A549 (cell line): ENCODE data around the gene FLNB. TPM values are rescaled to one million over a fixed set of nuclear protein-coding genes. Genes with fewer than 3 reads are reported as not detected.

Experiments used
- ATAC-seq, 2 experiments: fragments of 200-7000 bp in 1 of 2; fragments of >200 bp in 1 of 2; cut with Nextera tagmentation in 1 of 2; cut with Tn5 transposase in 1 of 2; 3 replicates each; pipeline versions ENCODE4 v1.8.0 to v1.9.1; 2018 to 2020; ENCODE audit warnings: mild to moderate bottlenecking in 1 of 2, moderate library complexity in 1 of 2
- CTCF ChIA-PET: fragments of 300-600 bp; sonication (Branson Sonifier 250); formaldehyde crosslinking; extraction: SDS; loops from one replicate; lab custom pipeline; 2021; ENCODE audit warnings: antibody characterized with exemption, inconsistent platforms; lab: Yijun Ruan, JAX
- POLR2A ChIA-PET: fragments of 350-600 bp; formaldehyde crosslinking; extraction: SDS; loops from one replicate; lab custom pipeline; 2021; ENCODE audit warnings: antibody characterized with exemption, inconsistent platforms; lab: Yijun Ruan, JAX
- DNase-seq, 2 experiments: peaks; one replicate each; pipeline versions ENCODE4 v3.0.0 to v3.0.0-alpha.2; 2011 to 2016; ENCODE audit warnings: low read depth in 1 of 2, low spot score in 1 of 2
- FAIRE-seq: peaks from 2 replicates; lab custom pipeline; 2011; peaks lifted over from hg19 to GRCh38; lab: Jason Lieb, UNC
- H3K27ac ChIP-seq, 2 experiments: fragments of >200 bp; sonication (Bioruptor Twin); formaldehyde crosslinking; 3 replicates each; pipeline ENCODE4 v1.5.1; 2016 to 2017
- H3K4me1 ChIP-seq: fragments of >200 bp; sonication (Bioruptor Twin); formaldehyde crosslinking; 3 replicates; pipeline ENCODE4 v1.6.1; 2016
- H3K4me2 ChIP-seq: fragments of >200 bp; sonication (Bioruptor Twin); formaldehyde crosslinking; 3 replicates; pipeline ENCODE4 v1.6.1; 2016
- H3K4me3 ChIP-seq: fragments of >200 bp; sonication (Bioruptor Twin); formaldehyde crosslinking; 3 replicates; pipeline ENCODE4 v1.5.1; 2016
- H3K9me3 ChIP-seq: fragments of >200 bp; sonication (Bioruptor Twin); formaldehyde crosslinking; 3 replicates; pipeline ENCODE4 v1.6.1; 2016
- BHLHE40 ChIP-seq: IDR thresholded peaks from 2 replicates; pipeline ENCODE4 v1.6.1; 2012; ENCODE audit warnings: low read depth, low read length, inconsistent platforms
- CBX8 ChIP-seq: fragments of 200-600 bp; sonication (generic); IDR thresholded peaks from 2 replicates; pipeline ENCODE4 v1.6.1; 2016
- CHD2 ChIP-seq: fragments of 150-350 bp; IDR thresholded peaks from 2 replicates; pipeline ENCODE4 v1.6.1; 2014; ENCODE audit warnings: low read length; ENCODE audit not compliant: partially characterized antibody
- ESRRA ChIP-seq: fragments of 150-350 bp; IDR thresholded peaks from 2 replicates; pipeline ENCODE4 v1.6.1; 2014; ENCODE audit warnings: mild to moderate bottlenecking, low read length, borderline replicate concordance
- HDAC2 ChIP-seq: fragments of 200-600 bp; sonication (generic); IDR thresholded peaks from 2 replicates; pipeline ENCODE4 v1.6.1; 2016
- HOXB13 ChIP-seq: fragments of 250-450 bp; sonication (Bioruptor Pico); IDR thresholded peaks from 2 replicates; pipeline ENCODE4 v1.5.0; 2020; ENCODE audit warnings: low read depth, mild to moderate bottlenecking, moderate library complexity
- HOXB5 ChIP-seq: fragments of 250-450 bp; sonication (Bioruptor Pico); IDR thresholded peaks from 2 replicates; pipeline ENCODE4 v1.5.0; 2020; ENCODE audit warnings: mild to moderate bottlenecking, moderate library complexity
- JUN ChIP-seq, 2 experiments: fragments of >200 bp; sonication (Bioruptor Twin); formaldehyde crosslinking; IDR thresholded peaks; 2 replicates in 1 of 2; 3 replicates in 1 of 2; pipeline ENCODE4 v1.6.1; 2016 to 2017
- KDM1A ChIP-seq: fragments of 200-600 bp; sonication (generic); IDR thresholded peaks from 2 replicates; pipeline ENCODE4 v1.6.1; 2016; ENCODE audit warnings: low read depth, mild to moderate bottlenecking
- MAFK ChIP-seq: fragments of 450-650 bp; IDR thresholded peaks from 2 replicates; pipeline ENCODE4 v1.6.1; 2014; ENCODE audit not compliant: partially characterized antibody
- NPAS2 ChIP-seq: fragments of 250-450 bp; sonication (Bioruptor Pico); IDR thresholded peaks from 2 replicates; pipeline ENCODE4 v1.8.0; 2022; ENCODE audit warnings: mild to moderate bottlenecking, moderate library complexity, borderline replicate concordance
- NR3C1 ChIP-seq: fragments of >200 bp; sonication (Bioruptor Twin); formaldehyde crosslinking; IDR thresholded peaks from 3 replicates; pipeline ENCODE4 v1.6.1; 2017
- PHF8 ChIP-seq: fragments of 200-600 bp; sonication (generic); IDR thresholded peaks from 2 replicates; pipeline ENCODE4 v1.6.1; 2016; ENCODE audit warnings: low read depth, mild to moderate bottlenecking, antibody characterized with exemption, moderate library complexity, borderline replicate concordance
- RAD21 ChIP-seq, 2 experiments: fragments of >200 bp in 1 of 2; sonication (Bioruptor Twin) in 1 of 2; formaldehyde crosslinking in 1 of 2; IDR thresholded peaks in 1 of 2; conservative IDR thresholded peaks in 1 of 2; 2 replicates in 1 of 2; 3 replicates in 1 of 2; pipeline ENCODE4 v1.6.1; 2012 to 2018; ENCODE audit warnings: inconsistent platforms in 1 of 2
- RCOR1 ChIP-seq: fragments of 150-350 bp; IDR thresholded peaks from 2 replicates; pipeline ENCODE4 v1.6.1; 2014; ENCODE audit warnings: antibody characterized with exemption, low read length, low read depth
- WGBS: methylation state at CpG from one replicate; pipeline ENCODE4 v1.1.6; 2017; ENCODE audit errors: missing lambda C conversion rate; 5-methylcytosine and 5-hydroxymethylcytosine counted together
- polyA plus RNA-seq, 4 experiments: library from polyadenylated mRNA; depleted of rRNA in 3 of 4; stranded (reverse); fragments of >200 nt; fragmentation: RNase III in 1 of 4; extraction: RNeasy Plus Mini Kit Qiagen cat#74134 plus additional on column Dnase treatment in 1 of 4; gene quantifications; 2 replicates in 3 of 4; 3 replicates in 1 of 4; pipeline ENCODE4 v1.2.3, GENCODE V29; 2011 to 2017
- TF ChIP-seq, protein P1 (sequence below): IDR thresholded peaks from 2 replicates; pipeline ENCODE4 v1.6.1; 2012
- TF ChIP-seq, protein P2 (sequence below): IDR thresholded peaks from 2 replicates; pipeline ENCODE4 v1.6.1; 2012
- TF ChIP-seq, protein P3 (sequence below): fragments of 150-350 bp; IDR thresholded peaks from 2 replicates; pipeline ENCODE4 v1.6.1; 2014; ENCODE audit warnings: low read depth, mild to moderate bottlenecking, low read length

Gene FLNB
- polyA plus RNA-seq, 2 of the 4 experiments (the other 2 are of a cell fraction): 235 to 439 TPM

DNA sequence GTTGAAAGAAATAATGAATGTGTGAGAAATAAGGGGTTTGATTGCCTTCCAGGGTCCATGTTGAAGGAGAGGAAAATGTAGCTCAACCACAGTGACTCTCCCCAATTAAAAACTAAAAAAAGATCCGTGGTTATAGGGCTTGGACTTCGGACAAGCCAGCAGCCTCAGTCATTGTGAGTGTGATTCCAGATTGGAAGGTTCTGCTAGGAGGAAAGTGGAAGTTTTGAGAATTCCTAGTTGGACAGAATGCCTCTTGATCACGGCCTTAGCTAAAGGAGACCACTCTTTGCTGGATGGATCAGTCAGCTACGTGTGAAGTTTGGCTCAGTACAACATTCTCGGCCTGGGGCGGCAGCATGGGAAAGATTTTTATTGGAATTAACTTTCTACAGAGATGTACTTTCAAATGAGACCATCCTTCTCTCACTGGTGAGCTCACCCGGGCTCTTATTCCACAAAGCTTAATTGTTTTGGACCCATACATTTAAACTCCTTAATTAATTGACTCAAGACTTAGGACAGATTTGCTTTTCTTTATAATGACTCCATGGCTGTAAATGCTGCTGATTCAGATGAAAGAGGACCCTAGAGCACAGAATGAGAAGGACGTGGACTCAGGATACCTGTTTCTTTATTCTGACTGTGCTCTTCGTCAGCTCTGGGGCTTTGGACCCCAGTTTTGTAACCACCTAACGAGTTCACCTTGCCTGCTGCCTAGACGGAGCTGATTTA is 27.5 kb downstream of the FLNB start:
- FAIRE-seq: no peak
- H3K4me3 ChIP-seq: no peak overlapping the region
- POLR2A ChIA-PET: interaction anchor here (0.6 kb wide), 1 partner anchor 18 kb away, joined by 6 read pairs; no protein-coding TSS in a partner anchor
- DNase-seq: no peak
- peaks cover 93% of the 10 kb centered on the region for H3K4me1 ChIP-seq
- no peak for ATAC-seq
- no peak overlapping the region for H3K27ac ChIP-seq
- TF ChIP-seq NPAS2 (no peak), HOXB5 (CRISPR knock-in tag) (no peak)
- H3K9me3 ChIP-seq: no peaks in the 10 kb centered on the region
- CTCF ChIA-PET: interaction anchor here (0.6 to 1.9 kb wide), 2 partner anchors 16 to 28 kb away, joined by 3 to 6 read pairs; no protein-coding TSS in a partner anchor
- WGBS: 64% methylated on average over 11 of the region's 11 CpGs
- H3K4me2 ChIP-seq: peak overlapping the region; percentile 34

DNA sequence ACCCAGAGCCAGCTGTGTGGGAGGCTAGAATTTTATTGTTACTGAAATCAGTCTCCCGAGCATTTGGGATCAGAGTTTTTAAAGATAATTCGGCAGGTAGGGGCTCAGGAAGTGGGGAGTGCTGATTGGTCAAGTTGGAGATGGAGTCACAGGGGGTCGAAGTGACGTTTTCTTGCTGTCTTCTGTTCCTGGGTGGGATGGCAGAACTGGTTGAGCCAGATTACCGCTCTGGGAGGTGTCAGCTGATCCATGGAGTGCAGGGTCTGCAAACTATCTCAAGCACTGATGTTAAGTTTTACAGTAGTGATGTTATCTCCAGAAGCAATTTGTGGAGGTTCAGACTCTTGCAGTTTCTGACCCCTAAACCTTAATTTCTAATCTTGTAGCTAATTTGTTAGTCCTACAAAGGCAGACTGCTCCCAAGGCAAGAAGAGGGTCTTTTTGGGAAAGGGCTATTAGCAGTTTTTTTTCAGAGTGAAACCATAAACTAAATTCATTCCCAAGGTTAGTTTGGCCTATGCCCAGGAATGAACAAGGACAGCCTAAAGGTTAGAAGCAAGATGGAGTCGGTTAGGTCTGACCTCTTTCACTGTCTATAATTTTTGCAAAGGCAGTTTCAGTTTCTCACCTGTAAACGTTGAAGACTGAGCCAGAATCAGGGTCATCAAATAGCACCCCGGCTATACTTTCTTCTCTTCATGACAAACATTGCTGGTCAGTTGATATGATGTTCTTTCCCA is 28.2 kb downstream of the FLNB start:
- Histone ChIP-seq H3K4me2 (0 out of 3 replicates have a peak overlapping the region, but pooled peaks have one; percentile 34), H3K4me1 (peaks cover 97% of the 10 kb centered on the region), H3K9me3 (no peaks in the 10 kb centered on the region), H3K4me3 (no peak overlapping the region), H3K27ac (no peak overlapping the region)
- DNase-seq (no peak), FAIRE-seq (no peak), ATAC-seq (no peak)
- POLR2A ChIA-PET: interaction anchor here (0.6 kb wide), 1 partner anchor 19 kb away, joined by 6 read pairs; no protein-coding TSS in a partner anchor
- CTCF ChIA-PET: interaction anchor here (0.6 kb wide), 1 partner anchor 28 kb away, joined by 3 read pairs; no protein-coding TSS in a partner anchor
- TF ChIP-seq HDAC2 (no peak), CHD2 (no peak), RCOR1 (no peak), CBX8 (no peak), RAD21 (conservative IDR thresholded peaks at IDR 0.05 in 1 of 2, IDR thresholded peaks at IDR 0.05 in 1 of 2) (no peak)
- TF ChIP-seq, protein P1, sequence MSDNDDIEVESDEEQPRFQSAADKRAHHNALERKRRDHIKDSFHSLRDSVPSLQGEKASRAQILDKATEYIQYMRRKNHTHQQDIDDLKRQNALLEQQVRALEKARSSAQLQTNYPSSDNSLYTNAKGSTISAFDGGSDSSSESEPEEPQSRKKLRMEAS: no peak
- TF ChIP-seq, protein P2, sequence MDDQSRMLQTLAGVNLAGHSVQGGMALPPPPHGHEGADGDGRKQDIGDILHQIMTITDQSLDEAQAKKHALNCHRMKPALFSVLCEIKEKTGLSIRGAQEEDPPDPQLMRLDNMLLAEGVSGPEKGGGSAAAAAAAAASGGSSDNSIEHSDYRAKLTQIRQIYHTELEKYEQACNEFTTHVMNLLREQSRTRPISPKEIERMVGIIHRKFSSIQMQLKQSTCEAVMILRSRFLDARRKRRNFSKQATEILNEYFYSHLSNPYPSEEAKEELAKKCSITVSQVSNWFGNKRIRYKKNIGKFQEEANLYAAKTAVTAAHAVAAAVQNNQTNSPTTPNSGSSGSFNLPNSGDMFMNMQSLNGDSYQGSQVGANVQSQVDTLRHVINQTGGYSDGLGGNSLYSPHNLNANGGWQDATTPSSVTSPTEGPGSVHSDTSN: no peak
- WGBS: 68% methylated on average over 8 of the region's 8 CpGs

DNA sequence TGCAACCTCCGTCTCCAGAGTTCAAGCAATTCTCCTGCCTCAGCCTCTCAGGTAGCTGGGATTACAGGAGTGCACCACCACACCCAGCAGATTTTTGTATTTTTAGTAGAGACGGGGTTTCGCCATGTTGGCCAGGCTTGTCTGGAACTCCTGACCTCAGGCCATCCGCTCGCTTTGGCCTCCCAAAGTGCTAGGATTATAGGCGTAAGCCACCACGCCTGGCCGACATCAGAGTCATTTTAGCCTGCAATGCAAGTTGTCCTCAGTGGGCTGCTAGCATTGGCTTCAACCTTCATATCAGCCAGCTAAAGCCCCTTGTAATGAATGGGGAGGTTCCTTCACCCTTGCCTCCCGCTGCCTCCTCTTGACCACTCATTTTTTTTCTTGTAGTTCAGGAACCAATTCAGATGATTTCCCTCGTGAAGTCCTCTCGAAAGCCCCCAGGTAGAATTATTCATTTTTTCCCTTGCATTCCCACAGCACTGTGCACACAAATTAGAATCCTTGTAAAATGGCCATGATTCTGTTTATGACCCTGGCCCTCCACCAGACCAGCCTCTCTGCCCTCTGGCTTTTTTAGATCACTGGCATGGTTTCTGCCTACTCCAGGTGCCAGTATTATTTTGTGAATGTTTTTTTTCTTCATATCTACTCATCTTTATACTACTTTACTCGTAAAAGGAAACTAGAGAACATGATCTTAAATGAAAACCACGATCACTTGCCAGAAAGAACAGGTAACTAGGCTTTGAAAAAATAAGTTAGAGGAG is 29.1 kb downstream of the FLNB start:
- ChIA-PET CTCF (no interaction called here), POLR2A (no interaction called here)
- TF ChIP-seq BHLHE40 (no peak), ESRRA (no peak), PHF8 (no peak), HOXB13 (CRISPR knock-in tag) (no peak), JUN (IDR thresholded peaks at IDR 0.05) (no peak), NR3C1 (no peak), MAFK (no peak), KDM1A (no peak)
- TF ChIP-seq, protein P3, sequence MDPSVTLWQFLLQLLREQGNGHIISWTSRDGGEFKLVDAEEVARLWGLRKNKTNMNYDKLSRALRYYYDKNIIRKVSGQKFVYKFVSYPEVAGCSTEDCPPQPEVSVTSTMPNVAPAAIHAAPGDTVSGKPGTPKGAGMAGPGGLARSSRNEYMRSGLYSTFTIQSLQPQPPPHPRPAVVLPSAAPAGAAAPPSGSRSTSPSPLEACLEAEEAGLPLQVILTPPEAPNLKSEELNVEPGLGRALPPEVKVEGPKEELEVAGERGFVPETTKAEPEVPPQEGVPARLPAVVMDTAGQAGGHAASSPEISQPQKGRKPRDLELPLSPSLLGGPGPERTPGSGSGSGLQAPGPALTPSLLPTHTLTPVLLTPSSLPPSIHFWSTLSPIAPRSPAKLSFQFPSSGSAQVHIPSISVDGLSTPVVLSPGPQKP: no peak

More for the DNA sequence above, 29.1 kb downstream of the FLNB start:
- DNase-seq: no peak
- ATAC-seq: no peak
- peaks cover 97% of the 10 kb centered on the region for H3K4me1 ChIP-seq
- no peak for FAIRE-seq
- WGBS: 93% methylated on average over 13 of the region's 13 CpGs
- no peaks in the 10 kb centered on the region for H3K9me3 ChIP-seq
- no peak overlapping the region; the same call in 2 of the 3 replicates for H3K4me2 ChIP-seq
- no peak overlapping the region for H3K4me3 ChIP-seq
- no peak overlapping the region for H3K27ac ChIP-seq
